GM19395 (cell line): ENCODE results near the gene PPP2R3B.
"Not testable (repeated sequence)": the region's sequence is repeated elsewhere in the genome, so short reads cannot be mapped to it uniquely, and the experiment has no call there.

Experiments used
- ATAC-seq: cut with Tn5 transposase; IDR thresholded peaks from one replicate; pipeline ENCODE4 v1.9.1; 2021; ENCODE audit warnings: mild to moderate bottlenecking, moderate library complexity; ENCODE audit not compliant: unreplicated experiment

Gene PPP2R3B

DNA sequence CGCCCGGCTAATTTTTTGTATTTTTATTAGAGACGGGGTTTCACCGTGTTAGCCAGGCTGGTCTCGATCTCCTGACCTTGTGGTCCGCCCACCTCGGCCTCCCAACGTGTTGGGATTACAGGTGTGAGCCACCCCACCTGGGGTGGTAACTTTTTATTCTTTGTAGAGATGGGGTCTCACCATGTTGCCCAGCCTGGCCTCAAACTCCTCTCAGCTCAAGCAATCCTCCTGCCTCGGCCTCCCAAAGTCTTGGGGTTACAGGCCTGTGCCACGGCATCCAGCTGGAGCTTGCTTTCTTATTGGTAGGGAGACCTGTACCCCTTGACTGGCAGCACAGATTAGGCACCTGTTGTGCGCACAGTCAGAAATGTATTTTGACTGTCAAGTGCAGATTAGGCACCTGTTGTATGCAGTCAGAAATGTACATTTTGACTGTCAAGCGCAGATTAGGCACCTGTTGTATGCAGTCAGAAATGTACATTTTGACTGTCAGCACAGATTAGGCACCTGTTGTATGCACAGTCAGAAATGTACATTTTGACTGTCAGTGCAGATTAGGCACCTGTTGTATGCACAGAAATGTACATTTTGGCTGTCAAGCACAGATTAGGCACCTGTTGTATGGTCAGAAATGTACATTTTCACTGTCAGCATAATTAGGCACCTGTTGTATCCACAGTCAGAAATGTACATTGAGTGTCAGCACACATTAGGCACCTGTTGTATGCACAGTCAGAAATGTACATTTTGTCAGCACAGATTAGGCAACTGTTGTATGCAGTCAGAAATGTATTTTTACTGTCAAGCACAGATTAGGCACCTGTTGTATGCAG lies 80.7 kb downstream of the PPP2R3B start:
- not testable (repeated sequence) for ATAC-seq

DNA sequence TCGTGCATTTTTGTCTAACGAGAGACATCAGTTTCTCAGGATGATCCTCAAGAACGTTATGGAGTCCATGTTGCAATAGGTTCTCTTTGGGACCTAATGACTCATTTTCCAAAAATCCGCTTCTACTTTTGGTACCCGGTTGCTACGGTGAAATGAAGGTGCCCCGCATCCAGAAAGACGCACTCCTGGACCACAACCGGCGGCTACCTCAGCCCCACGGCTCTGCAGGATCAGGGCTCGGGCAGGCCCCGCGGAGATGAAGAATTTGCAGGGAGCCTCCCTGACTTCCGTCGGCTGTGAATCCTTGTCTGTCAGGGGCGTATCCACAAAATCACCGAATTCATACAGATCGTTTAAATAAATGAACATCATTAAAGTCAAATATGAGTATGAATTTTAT lies 83.7 kb downstream of the PPP2R3B start:
- no peak for ATAC-seq

DNA sequence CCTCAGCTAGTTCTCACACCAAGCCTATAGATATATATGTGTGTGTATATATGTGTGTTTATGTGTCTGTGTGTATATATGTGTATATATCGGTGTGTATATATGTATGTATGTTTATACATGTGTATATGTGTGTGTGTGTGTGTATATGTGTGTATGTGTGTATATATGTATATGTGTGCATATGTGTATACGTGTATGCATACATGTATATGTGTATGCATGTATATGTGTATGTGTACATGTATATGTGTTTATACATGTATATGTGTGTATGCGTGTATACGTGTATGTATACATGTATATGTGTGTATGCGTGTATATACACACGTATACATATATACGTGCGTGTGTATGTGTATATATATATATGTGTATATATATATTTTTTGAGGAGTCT lies 86.4 kb downstream of the PPP2R3B start:
- ATAC-seq = no peak

DNA sequence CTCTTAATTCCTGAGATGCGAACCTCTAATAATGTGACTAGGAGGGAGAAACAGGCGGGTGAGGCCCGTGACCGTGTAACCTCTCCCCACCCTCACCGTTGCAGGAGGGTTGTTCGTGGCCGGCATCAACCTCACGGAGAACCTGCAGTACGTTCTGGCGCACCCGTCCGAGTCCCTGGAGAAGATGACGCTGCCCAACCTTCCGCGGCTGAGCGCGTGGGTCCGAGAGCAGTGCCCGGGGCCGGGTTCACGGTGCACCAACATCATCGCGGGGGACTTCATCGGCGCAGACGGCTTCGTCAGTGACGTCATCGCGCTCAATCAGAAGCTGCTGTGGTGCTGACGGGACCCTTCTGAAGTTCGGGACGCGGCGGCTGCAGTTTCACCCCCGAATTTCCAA lies 87.7 kb downstream of the PPP2R3B start:
- no peak for ATAC-seq

DNA sequence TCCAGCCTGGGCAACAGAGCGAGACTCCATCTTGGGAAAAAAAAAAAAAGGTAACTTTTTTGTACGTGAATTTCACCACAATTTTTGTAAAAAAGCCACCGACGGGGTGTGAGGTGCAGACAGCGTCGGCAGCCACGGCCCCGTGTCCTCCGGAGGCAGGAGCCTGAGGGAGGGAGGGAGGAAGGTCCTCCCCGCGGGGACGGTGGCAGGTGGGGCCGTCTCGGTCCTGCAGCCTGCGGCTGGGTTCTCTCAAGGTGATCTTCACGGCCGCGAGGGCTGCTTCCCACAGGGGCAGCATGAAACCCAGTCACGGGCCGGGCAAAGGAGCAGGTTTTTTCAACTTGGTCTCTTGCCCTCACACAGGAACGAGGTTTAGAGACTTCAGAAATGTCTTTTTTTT lies 91.6 kb downstream of the PPP2R3B start:
- ATAC-seq = no peak

DNA sequence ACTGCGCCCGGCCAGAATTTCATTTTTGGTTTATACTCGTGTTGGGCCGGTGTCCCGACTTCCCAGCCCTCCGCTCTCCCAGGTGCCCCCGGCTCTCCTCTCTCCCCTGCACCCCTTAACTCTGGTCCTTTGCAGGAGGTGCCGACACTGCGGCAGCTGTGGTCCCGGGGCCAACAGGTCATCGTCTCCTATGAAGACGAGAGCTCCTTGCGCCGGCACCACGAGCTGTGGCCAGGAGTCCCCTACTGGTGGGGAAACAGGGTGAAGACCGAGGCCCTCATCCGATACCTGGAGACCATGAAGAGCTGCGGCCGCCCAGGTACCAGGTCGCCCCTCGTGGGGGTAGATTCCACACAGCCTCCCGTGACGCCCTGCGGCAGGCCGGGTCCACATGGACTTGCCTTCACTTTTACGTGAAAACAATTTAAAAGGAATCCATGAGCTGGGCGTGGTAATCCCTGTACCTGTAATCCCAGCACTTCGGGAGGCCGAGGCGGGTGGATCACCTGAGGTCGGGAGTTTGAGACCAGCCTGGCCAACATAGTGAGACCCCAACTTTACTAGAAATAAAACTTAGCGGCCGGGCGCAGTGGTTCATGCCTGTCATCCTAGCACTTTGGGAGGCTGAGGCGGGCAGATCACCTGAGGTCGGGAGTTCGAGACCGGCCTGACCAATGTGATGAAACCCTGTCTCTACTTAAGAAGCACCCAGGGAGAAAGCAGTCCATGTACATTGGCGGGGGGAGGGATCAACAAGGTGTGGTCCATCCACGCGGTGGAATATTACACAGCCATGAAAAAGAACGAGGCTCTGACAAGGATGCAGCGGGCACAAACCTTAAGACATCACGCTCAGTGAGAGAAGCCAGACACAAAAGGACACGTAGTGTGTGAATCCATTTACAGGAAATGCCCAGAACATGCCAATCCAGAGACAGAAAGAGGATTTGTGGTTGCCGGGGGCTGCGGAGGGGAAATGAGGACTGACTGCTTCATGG lies 93.5 kb downstream of the PPP2R3B start:
- no peak for ATAC-seq

DNA sequence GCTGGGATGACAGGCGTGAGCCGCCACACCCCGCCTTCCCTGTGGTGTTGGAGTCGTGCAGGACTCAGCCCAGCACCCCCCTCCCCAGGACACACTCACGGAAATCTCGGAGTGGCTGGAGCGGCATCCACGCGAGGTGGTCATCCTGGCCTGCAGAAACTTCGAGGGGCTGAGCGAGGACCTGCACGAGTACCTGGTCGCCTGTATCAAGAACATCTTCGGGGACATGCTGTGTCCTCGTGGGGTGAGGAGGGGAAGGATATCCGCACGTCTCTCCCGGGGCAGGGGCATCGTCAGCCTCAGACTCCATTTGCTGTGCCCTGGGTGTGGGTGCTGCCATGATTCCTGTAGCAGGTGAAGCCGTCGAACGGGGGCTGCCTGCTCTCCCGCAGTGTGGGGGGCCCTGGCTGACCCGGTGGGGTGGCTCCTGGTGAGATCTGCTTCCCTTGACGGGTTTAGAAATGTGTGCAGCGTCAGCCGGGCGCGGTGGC lies 95.3 kb downstream of the PPP2R3B start:
- no peak for ATAC-seq

DNA sequence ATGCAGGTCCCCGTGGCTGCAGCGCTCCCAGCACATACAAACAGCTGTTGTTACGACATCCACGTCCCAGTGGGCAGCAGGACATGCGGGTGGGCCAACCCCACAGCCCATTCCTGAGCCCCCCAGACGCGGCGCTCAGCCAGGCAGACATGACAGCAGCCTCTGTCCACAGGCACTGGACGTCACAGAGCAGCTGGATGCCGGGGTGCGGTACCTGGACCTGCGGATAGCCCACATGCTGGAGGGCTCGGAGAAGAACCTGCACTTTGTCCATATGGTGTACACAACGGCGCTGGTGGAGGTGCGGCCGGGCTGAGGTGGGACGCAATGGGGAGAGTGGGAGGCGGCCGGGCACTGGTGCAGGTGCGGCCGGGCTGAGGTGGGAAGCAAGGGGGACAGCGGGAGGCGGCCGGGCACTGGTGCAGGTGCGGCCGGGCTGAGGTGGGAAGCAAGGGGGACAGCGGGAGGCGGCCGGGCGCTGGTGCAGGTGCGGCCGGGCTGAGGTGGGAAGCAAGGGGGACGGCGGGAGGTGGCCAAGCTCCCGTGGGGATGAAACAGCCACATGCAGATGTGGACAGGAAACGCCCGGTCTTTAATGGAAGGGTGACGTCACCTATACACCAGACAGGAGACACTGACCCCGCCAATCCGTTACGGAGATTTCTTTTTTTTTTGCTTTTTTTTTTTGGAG lies 96.1 kb downstream of the PPP2R3B start:
- ATAC-seq = no peak

DNA sequence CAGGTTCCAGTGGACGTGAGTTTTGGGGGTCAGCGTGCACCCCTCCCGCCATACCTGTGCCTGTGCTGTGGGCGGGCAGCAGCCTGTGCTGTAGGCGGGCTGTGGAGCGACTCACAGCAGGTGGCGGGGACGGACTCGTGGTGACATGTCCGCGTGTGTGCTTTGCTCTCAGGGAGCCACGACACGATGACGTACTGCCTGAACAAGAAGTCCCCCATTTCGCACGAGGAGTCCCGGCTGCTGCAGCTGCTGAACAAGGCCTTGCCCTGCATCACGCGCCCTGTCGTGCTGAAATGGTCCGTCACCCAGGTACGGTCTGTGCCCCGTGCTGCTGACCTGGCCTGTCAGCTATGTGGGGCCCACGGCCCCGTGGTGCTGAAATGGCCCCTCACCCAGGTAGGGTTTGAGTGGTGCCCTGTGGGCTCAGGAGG lies 98.1 kb downstream of the PPP2R3B start:
- ATAC-seq = no peak

DNA sequence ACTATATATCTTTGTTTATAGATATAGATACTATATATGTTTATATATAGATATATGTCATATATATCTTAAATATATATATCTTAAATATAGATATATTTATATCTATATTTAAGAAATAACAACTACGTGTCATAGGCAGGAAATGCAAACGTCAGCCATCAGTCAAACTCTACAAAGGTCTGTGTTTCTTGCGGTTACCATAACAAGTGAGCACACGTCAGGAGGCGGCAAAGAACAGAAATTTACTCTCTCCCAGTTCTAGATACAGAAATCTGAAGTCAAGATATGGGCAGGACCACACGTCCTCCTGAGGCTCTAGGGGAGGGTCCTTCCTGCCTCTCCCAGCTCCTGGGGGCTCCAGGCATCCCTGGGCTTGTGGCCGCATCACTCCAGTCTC lies 99.0 kb downstream of the PPP2R3B start:
- ATAC-seq = no peak

DNA sequence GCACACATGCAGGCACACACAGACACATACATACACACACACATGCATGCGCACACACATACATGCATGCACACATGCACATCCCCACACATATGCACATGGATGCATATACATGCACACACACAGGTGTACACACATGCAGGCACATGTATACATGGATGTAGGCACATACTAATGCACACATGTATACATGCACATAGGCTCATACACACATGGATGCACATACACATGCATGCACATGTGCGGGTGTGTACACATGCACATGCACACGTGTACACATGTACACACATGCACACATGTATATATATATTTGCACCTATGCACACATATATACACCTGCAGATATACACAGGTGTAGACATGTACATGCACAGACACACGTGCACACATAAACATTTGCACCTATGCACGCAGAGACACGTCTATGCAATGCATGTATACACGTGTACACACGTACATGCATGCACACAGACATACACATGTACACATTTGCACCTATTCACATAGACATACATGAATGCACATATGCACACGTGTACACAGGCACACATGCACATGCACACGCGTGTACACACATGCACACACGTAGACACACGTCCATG lies 101.5 kb downstream of the PPP2R3B start:
- ATAC-seq = no peak
